NCI-H2171 (cell line): ENCODE measurements around the gene TENM4.

Source experiments
- DNase-seq: peaks from one replicate; lab custom pipeline; 2025; lab: John Stamatoyannopoulos, UW

Gene TENM4

GRCh38 chr11:79447038-79447786, 6.4 kb upstream of the TENM4 start:
- no peak for DNase-seq

DNA sequence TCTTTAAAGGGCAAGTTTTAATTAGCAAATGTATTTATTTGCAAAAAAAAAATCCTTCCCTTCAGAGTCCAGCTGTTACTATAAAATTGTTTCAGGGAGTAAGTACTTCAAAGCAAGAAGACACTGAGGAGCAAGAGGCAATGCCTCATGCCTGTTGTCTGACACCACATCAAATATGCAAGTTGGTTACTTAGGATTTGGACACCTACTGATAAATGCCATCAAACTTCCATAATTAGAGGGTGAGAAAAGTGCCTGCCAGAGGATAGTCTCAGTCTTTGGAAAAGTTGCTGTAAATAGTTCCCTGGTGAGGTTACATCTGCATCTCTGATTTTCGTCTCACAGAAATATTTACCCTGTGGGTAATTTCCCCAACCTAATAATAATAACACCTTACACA, 4.1 kb upstream of the TENM4 start:
- no peak for DNase-seq

GRCh38 chr11:79441461-79441875, 638 bp upstream of the TENM4 start:
- no peak for DNase-seq

DNA sequence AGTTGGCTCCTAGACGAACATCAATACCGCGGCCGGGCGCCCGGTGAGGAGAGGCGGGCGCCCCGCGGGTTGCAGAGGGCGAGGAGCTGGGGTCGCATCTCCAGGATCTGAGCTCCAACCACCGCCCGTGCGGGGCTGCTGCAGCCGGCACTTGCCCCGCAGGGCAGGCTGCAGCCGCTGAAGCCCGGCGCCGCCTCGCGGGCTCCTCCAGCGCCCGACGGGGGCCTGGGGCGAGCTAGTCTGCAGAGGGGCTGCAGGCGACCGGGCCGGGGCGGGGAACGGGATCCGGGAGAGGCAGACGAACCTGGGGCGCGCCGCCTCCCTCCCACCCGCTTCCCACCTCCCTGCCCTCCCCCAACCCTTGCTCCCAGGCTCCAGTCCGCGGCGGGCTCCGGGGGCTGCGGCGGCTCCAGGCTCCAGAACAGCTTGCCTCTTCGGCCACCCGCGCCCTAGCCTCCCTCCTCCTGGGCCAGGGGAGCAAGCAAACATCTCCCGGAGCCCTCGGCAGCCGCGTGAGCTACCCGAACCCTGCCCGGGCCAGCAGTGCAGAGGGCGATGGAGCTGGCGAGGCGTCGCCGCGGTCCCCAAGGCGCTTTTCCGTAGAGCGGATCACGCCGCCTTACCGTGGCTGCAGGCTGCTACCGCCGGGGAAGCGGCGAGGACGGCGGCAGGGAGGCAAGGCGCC, 802 bp downstream of the TENM4 start:
- peak; percentile 55 for DNase-seq

- DNase-seq, result no peak
These were observed 1.4 kb downstream of the TENM4 start for GRCh38 chr11:79439410-79439885.

DNA sequence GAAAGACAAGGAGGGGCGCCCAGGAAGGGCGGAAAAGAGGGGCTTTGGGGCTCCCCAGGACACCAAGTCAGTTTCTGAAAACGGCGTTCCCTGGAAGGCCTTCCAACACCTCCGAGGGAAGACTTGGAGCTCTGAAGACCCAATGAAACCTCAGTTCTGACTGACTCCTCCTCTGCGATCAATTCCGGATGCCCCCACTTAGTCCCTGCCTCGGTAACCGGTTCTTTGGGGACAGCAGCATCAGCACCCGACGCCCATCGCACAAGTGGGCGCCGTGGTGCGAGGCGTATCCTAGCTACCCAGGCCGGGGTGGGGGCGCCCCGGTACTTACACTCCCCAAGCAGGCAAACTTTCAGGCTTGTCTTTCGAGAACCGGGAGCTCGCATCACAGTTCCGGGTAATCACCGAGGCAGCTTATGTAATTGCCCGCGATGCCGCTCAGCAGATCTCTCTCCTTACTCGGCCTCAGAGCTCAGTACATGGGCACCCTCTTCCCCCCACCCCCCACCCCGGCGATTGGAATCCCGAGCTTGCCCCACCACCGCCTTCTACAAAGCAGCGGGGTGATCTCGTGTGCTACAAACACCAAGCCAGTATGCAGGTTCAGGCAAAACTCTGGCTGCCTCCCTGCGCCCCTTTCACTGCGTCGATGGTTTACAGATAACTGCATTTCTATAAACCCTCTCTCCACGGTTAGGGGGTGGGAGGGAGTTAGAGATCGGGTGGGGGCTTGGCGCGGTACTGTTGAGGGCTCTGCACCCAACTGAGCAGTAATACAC, 2.0 kb downstream of the TENM4 start:
- DNase-seq, result peak; percentile 49

DNA sequence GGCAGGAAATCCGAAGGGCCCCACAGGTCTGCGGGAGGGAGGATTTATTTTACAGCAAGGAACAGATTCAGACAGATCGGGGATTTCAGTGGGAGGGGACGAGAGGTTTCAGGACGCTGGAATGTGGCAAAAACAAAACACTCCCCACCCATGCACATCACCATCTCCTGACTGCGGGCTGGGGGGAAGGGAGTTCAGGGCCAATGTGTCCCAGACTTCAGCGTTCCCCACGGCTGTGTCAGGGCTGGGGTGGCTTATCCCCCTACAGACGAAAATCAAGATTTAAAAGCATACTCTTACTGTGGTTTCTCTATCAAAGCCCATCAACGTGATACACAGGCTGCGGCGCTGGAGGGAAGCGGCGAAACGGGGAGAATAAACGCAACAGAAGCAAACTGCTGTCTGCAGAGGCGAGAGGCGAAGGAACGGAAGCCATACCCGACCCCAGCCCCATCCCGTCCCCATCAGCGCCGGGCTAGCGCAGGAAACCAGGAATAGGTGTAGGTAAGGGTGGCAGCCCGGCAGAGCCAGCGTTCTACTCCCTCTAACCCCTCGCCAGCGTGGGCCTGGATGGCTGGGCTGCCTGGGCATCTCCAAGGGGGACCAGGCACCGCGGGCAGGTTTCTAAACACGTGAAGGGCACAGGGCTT, 2.7 kb downstream of the TENM4 start:
- peak; percentile 60 for DNase-seq

GRCh38 chr11:79437278-79437980, 3.4 kb downstream of the TENM4 start:
- DNase-seq, result peak; percentile 67

DNA sequence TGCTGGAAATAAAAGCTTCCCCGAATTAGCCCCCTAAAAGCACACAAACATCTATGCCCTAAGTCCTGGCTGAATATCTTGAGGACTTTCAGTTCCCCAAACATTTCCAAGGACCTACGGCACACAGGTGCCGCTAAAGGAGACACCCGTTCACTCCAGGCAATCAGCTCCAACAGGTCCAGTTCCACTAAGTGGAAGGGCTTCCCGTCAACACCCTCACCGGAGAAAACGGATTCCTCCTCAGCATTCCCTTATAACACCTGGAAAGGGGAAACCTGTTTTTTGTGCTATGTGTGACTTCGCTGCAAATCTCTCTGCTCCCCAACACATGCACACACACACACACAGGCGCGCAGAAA, 3.9 kb downstream of the TENM4 start:
- DNase-seq, result no peak

DNA sequence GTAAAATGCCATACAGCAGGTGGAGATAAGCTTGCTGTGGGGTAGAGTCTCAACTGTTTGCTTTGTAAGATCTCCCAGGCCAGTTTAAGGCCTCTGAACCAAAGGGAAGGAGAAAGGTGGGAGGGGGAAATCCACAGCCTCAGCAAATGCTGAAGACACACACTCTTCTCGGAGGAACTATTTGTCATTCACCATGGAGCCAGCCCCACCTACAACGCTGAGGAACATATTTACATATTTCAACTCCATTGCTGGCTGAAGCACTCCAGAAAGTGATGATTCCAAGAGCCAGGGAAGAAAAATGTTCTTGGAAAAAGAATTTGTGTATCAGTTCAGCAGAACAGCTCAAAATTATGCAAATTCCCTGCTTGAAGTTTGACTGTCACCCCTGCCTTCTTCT, 6.5 kb downstream of the TENM4 start:
- no peak for DNase-seq

DNA sequence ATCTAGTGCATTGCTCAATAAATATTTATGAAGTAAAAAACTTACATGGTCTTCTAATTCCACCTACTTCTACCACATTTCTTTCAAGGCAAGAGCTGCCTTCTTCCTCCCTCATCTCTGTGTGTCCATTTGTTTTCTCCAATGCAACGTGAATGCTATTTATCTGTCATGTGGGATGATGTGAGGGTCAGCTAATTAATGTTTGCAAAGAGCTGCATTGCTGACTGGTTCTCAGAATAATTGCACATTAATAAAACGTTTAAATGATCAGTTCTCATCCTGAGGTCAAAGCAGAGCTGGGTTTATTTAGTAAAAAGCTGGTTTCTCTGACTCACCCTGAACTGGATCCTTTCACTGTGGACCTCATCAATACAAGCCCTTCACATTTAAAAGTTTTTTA, 8.7 kb downstream of the TENM4 start:
- DNase-seq, result no peak

DNA sequence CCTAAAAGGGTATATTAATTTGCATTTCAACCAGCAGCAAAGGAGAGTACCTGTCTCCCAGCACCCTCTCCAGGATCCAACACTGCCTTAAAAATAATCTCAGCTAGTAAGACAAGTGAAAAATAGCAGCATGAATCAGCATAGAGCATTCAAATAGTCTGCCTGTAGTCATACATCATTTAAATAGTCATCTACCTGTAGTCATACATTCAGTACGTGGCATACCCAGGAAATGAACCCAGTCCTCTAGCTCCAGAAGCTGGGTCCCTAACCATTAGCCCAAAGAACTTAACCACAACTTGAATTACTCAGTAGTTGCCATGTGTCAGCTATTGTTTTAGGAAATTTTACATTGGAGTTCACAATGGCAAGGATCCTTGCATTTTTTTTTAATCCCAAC, 9.3 kb downstream of the TENM4 start:
- no peak for DNase-seq

GRCh38 chr11:79430280-79430679, 10.6 kb downstream of the TENM4 start:
- DNase-seq, result no peak

GRCh38 chr11:79428406-79428805, 12.4 kb downstream of the TENM4 start:
- DNase-seq, result no peak

DNA sequence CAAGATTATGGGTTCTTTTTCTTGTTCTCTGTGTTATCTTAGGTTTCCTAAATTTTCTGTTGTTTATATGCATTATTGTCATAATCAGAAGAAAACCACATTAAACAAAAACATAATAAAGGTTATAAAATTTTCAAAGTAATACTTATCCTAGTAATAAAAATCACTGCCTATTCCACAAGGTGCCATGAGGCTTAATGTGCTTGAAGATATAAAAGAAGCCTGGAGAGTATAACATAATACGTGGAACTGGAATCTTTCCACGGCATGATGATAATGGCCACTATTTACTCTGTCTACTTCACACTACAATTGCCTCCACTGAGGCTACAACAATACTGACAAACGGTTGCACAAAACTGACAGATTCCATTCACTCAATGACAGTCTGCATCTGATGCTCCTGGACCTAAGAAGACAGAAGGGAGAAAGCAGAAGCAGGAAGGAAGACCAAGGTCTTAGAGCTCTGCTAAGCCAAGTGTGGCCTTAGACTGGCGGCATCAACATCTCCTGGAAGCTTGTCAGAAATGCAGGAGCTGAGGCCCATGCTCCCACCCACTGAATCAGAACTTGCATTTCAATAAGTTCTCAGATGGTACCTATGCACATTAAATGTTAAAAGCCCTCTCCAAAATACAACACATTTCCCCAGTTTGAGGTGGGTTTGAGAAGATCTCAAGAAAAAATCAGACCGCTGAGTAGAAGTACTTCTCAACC, 13.1 kb downstream of the TENM4 start:
- DNase-seq, result no peak

- DNase-seq, result no peak
These were observed 13.7 kb downstream of the TENM4 start for GRCh38 chr11:79427126-79427525.

GRCh38 chr11:79425463-79425862, 15.4 kb downstream of the TENM4 start:
- no peak for DNase-seq

- DNase-seq, result no peak
These were observed 17.1 kb downstream of the TENM4 start for GRCh38 chr11:79423736-79424135.

DNA sequence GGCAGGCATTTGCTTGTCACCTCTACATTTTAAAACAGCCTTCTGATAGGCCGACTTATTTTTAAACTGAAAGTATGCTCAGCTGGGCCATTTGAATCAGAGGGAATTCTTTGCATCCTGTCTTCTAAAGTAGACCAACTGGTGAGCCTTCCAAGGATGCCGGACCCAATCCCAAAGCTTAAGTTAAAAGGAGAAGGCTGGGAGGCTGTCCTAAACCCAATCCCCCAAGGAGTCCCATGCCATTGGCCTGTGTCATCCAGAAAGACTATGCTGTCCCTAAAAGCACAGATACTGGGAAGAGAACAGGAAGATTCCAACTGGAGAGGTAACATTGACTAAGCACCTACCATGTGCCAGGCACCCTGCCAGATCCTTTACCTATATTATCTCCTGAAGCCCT, 18.0 kb downstream of the TENM4 start:
- DNase-seq, result no peak

DNA sequence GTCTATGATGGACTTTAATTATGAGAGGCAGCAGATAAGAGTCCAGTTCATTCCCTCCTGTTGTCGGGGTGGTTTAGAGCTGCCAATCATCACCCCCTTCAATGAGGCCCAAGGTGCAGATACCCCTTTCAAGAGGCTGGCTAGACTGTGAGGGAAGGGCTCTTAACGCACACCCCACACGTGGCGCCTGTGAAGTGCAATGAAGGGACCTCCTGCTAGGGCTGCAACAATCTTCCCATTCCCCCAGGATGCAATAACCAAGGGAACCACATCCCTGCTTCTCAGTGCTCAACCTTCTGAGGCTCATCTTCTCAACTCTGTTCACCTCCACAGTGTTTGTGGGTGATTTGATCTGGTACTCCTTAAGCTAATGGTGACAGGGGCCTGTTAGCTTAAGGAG, 19.0 kb downstream of the TENM4 start:
- no peak for DNase-seq

DNA sequence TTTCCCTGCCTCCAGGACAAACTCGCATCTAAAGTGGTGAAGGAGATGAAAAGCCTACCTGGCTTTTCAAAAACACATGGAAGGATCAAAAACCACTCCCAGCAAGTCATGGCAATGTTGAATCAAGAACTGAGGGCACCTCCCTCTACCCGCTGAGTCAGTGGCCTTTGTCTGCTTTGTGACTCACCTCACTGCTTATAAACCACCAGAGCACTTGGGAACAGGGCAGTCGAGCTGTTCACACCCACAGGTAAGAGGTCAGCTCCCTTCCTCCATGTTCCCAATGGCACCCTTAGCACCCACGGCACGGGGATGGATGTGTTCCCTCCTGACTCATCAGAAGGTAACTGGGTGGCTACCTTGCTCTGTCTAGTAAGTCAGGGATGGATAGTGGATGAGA, 21.7 kb downstream of the TENM4 start:
- DNase-seq, result no peak
